BLaER1 treated with 17β-estradiol and CSF1 and Interleukin-3, amounts not matched to agents 10 nM and 100 nM (cell line): ENCODE data around the gene CABP2.
"Not testable (repeated sequence)": the region's sequence is repeated elsewhere in the genome, so short reads cannot be mapped to it uniquely, and the experiment has no call there.

ENCODE experiments used
- H3K27ac ChIP-seq, 11 experiments: shearing (Covaris generic); formaldehyde crosslinking; 2 replicates each; pipeline ENCODE4 v1.8.1; 2022
- H3K27me3 ChIP-seq, 11 experiments: shearing (Covaris generic); formaldehyde crosslinking; 2 replicates each; pipeline ENCODE4 v1.8.1; 2022
- H3K36me3 ChIP-seq, 11 experiments: shearing (Covaris generic); formaldehyde crosslinking; 2 replicates each; pipeline ENCODE4 v1.8.1; 2022
- H3K4me1 ChIP-seq, 10 experiments: shearing (Covaris generic); formaldehyde crosslinking; 2 replicates each; pipeline ENCODE4 v1.8.1; 2022
- H3K4me2 ChIP-seq, 11 experiments: shearing (Covaris generic); formaldehyde crosslinking; 2 replicates each; pipeline ENCODE4 v1.8.1; 2022
- H3K4me3 ChIP-seq, 10 experiments: shearing (Covaris generic); formaldehyde crosslinking; 2 replicates each; pipeline ENCODE4 v1.8.1; 2022
- H3K9ac ChIP-seq, 11 experiments: shearing (Covaris generic); formaldehyde crosslinking; 2 replicates each; pipeline ENCODE4 v1.8.1; 2022
- H3K9me3 ChIP-seq, 11 experiments: shearing (Covaris generic); formaldehyde crosslinking; replicated peaks in 1 of 11; 2 replicates each; pipeline ENCODE4 v1.8.1; 2022
- H4K20me1 ChIP-seq, 11 experiments: shearing (Covaris generic); formaldehyde crosslinking; 2 replicates each; pipeline ENCODE4 v1.8.1; 2022
- Cebpa-rat ChIP-seq, 11 experiments: shearing (Covaris generic); IDR thresholded peaks; 2 replicates each; pipeline ENCODE4 v1.8.1; 2022

Gene CABP2

DNA sequence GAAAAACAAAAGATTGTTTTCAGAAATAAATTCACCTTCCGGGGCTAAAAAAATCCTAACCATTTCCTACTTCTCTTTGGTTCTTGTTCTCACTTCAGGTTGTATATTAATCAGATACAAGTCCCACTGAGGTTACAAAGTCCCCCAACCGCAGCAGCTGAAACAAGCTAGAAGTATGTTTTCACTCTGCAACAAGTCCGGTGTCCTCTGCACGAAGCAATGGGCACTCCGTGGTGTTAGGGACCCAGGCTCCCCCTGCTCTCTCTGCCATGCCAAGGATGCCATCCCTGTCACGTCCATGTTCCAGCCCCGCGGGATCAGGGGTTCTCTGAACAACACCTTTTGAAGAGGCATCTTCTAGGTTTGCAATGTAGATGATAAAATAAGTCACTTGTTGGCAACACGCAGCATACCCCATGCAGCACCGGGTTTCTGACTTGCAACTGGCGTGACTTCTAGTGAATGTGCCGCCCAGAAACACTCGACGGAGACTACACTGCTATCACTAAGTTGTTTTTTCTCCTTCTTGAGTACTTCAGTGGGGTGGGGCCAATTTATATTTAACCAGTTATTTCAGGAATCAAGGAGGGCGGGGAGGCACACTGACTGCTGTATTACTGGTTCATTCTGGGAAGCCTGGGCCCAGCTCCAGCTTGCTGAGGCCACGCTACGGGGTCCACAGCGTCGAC is 35.0 kb upstream of the CABP2 start:
- H3K36me3 ChIP-seq, result no peaks in the 10 kb centered on the region
- no peak overlapping the region for H3K4me3 ChIP-seq
- H3K27me3 ChIP-seq, result no peaks in the 10 kb centered on the region
- 0 out of 22 replicates have a peak overlapping the region, but pooled peaks of 1 of the 11 experiments have one; percentile 2 for H3K9ac ChIP-seq
- H3K27ac ChIP-seq, result no peak overlapping the region
- H4K20me1 ChIP-seq, result no peaks in the 10 kb centered on the region
- no peak for TF ChIP-seq Cebpa-rat (IDR thresholded peaks at IDR 0.05)
- peaks cover 17 to 61% (median 39%) of the 10 kb centered on the region in 10 experiments for H3K4me1 ChIP-seq
- peaks cover 0 to 1% (median 0%) of the 10 kb centered on the region in 11 experiments; a peak in 1 of 22 replicates for H3K9me3 ChIP-seq
- H3K4me2 ChIP-seq, result peak overlapping the region; percentile 7 to 65 (median 45); a peak in 17 of 22 replicates

GRCh38 chr11:67556244-67556643 is 33.0 kb upstream of the CABP2 start:
- H3K27me3 ChIP-seq, result no peaks in the 10 kb centered on the region
- TF ChIP-seq Cebpa-rat (IDR thresholded peaks at IDR 0.05), result no peak
- H3K9me3 ChIP-seq, result peaks cover 15 to 21% (median 16%) of the 10 kb centered on the region in 11 experiments
- H3K27ac ChIP-seq, result no peak overlapping the region
- no peaks in the 10 kb centered on the region for H4K20me1 ChIP-seq
- H3K9ac ChIP-seq, result no peak overlapping the region
- H3K4me1 ChIP-seq, result peaks cover 7 to 41% (median 20%) of the 10 kb centered on the region in 10 experiments; a peak in 18 of 20 replicates
- H3K36me3 ChIP-seq, result peaks cover 0 to 6% (median 0%) of the 10 kb centered on the region in 11 experiments; a peak in 1 of 22 replicates
- H3K4me3 ChIP-seq, result no peak overlapping the region
- H3K4me2 ChIP-seq, result no peak overlapping the region

DNA sequence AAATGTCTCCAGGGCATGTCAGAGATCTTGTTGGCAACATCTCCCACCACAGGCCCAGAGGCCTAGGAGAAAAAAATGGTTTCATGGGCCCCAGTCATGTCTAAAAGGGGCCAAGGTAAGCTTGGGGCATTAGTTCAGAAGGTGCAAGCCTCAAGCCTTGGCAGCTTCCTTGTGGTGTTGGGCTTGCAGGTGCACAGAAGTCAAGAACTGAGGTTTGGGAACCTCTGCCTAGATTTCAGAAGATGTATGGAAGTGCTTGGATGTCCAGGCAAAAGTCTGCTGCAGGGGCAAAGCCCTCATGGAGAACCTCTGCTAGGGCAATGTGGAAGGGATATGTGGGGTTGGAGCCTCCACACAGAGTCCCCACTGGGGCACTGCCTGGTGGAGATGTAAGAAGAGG is 28.5 kb upstream of the CABP2 start:
- H3K36me3 ChIP-seq, H3K9ac ChIP-seq, H3K4me2 ChIP-seq, H4K20me1 ChIP-seq, H3K4me1 ChIP-seq, H3K4me3 ChIP-seq, H3K27ac ChIP-seq, H3K27me3 ChIP-seq: not testable (repeated sequence)
- peaks cover 31 to 44% (median 35%) of the 10 kb centered on the region in 11 experiments for H3K9me3 ChIP-seq

- no peak for TF ChIP-seq Cebpa-rat (IDR thresholded peaks at IDR 0.05)
- peaks cover 0 to 6% (median 0%) of the 10 kb centered on the region in 11 experiments; a peak in 1 of 22 replicates for H3K36me3 ChIP-seq
- H3K9me3 ChIP-seq, result peaks cover 31 to 44% (median 35%) of the 10 kb centered on the region in 11 experiments
- no peak overlapping the region for H3K9ac ChIP-seq
- no peaks in the 10 kb centered on the region for H3K27me3 ChIP-seq
- no peak overlapping the region for H3K4me2 ChIP-seq
- H3K4me3 ChIP-seq, result no peak overlapping the region
- no peak overlapping the region for H3K27ac ChIP-seq
- H4K20me1 ChIP-seq, result no peaks in the 10 kb centered on the region
- H3K4me1 ChIP-seq, result peaks cover 0 to 8% (median 0%) of the 10 kb centered on the region in 10 experiments; a peak in 4 of 20 replicates
These were observed 27.9 kb upstream of the CABP2 start for GRCh38 chr11:67551127-67551526.

DNA sequence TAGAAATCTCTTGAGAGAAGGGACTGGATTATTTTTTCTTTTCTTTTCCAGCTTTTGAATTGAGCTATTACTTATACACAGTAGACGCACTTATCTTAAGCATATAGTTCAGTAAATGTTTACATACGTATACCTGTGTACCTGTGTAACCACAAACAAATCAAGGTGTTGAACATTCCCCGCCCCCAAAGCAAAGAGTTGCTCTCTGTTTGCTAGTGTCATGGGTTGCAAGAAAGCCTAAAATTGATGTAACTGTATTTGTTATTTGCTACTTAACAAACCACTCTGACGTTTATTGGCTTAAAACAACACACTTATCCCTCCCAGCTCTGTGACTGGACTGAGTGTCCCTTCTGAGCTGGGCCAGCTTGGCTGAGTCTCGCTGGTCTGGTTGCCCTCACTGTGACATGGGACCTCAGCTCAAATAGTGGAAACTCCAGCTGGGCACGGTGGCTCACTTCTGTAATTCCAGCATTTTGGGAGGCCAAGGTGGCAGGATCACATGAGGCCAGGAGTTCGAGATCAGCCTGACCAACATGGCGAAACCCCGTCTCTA is 25.4 kb upstream of the CABP2 start:
- Histone ChIP-seq H3K36me3 (peaks cover 0 to 6% (median 0%) of the 10 kb centered on the region in 11 experiments; a peak in 1 of 22 replicates), H3K27me3 (no peaks in the 10 kb centered on the region), H3K9me3 (peaks cover 31 to 44% (median 35%) of the 10 kb centered on the region in 11 experiments), H4K20me1 (no peaks in the 10 kb centered on the region), H3K27ac (no peak overlapping the region), H3K9ac (no peak overlapping the region), H3K4me1 (peaks cover 0 to 33% (median 19%) of the 10 kb centered on the region in 10 experiments; a peak in 16 of 20 replicates), H3K4me2 (no peak overlapping the region), H3K4me3 (no peak overlapping the region)
- TF ChIP-seq Cebpa-rat (IDR thresholded peaks at IDR 0.05), result no peak

DNA sequence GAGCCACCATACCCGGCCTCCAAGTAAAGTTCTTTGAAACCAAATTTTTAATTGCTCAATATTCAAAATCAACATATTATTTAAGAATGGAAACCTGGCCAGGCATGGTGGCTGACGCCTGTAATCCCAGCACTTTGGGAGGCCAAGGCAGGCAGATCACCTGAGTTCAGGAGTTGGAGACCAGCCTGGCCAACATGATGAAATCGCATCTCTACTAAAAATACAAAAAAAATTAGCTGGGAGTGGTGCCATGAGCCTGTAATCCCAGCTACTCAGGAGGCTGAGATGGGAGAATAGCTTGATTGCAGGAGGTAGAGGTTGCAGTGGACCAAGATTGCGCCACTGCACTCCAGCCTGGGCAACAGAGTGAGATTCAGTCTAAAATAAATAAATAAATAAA is 24.9 kb upstream of the CABP2 start:
- not testable (repeated sequence) for H3K27me3 ChIP-seq, H3K27ac ChIP-seq, H3K4me2 ChIP-seq, H3K9ac ChIP-seq, H4K20me1 ChIP-seq, H3K4me3 ChIP-seq, H3K36me3 ChIP-seq
- Histone ChIP-seq H3K4me1 (peaks cover 0 to 38% (median 21%) of the 10 kb centered on the region in 10 experiments; a peak in 16 of 20 replicates), H3K9me3 (peaks cover 30 to 43% (median 35%) of the 10 kb centered on the region in 11 experiments)

GRCh38 chr11:67545280-67545679 is 22.0 kb upstream of the CABP2 start:
- H4K20me1 ChIP-seq, result no peaks in the 10 kb centered on the region
- no peak overlapping the region for H3K9ac ChIP-seq
- H3K4me3 ChIP-seq, result no peak overlapping the region
- H3K9me3 ChIP-seq, result peaks cover 2 to 15% (median 10%) of the 10 kb centered on the region in 11 experiments
- peaks cover 0 to 47% (median 23%) of the 10 kb centered on the region in 10 experiments; a peak in 16 of 20 replicates for H3K4me1 ChIP-seq
- no peak overlapping the region; a peak in 1 of 22 replicates for H3K27ac ChIP-seq
- no peaks in the 10 kb centered on the region for H3K36me3 ChIP-seq
- no peaks in the 10 kb centered on the region for H3K27me3 ChIP-seq
- peak overlapping the region in 8 of 11 experiments; percentile 12 to 66 (median 54); a peak in 15 of 22 replicates for H3K4me2 ChIP-seq
- TF ChIP-seq Cebpa-rat (IDR thresholded peaks at IDR 0.05), result no peak

- Histone ChIP-seq H3K9me3 (peaks cover under 1 to 12% (median 4%) of the 10 kb centered on the region in 11 experiments; a peak in 16 of 22 replicates), H3K4me3 (no peak overlapping the region), H3K4me1 (peaks cover 0 to 49% (median 23%) of the 10 kb centered on the region in 10 experiments; a peak in 16 of 20 replicates), H4K20me1 (no peaks in the 10 kb centered on the region), H3K9ac (no peak overlapping the region), H3K27ac (no peak overlapping the region; a peak in 1 of 22 replicates), H3K27me3 (no peaks in the 10 kb centered on the region), H3K4me2 (peak overlapping the region in 8 of 11 experiments; percentile 12 to 66 (median 54); a peak in 16 of 22 replicates), H3K36me3 (no peaks in the 10 kb centered on the region)
- no peak for TF ChIP-seq Cebpa-rat (IDR thresholded peaks at IDR 0.05)
These were observed 21.5 kb upstream of the CABP2 start for GRCh38 chr11:67544616-67545242.

- no peak overlapping the region for H3K4me3 ChIP-seq
- H3K4me1 ChIP-seq, result peaks cover 0 to 49% (median 23%) of the 10 kb centered on the region in 10 experiments; a peak in 16 of 20 replicates
- H3K9ac ChIP-seq, result no peak overlapping the region
- peaks cover 0 to 13% (median 8%) of the 10 kb centered on the region in 11 experiments; a peak in 8 of 22 replicates for H3K9me3 ChIP-seq
- no peaks in the 10 kb centered on the region for H4K20me1 ChIP-seq
- H3K36me3 ChIP-seq, result no peaks in the 10 kb centered on the region
- no peak for TF ChIP-seq Cebpa-rat (IDR thresholded peaks at IDR 0.05)
- no peak overlapping the region for H3K27ac ChIP-seq
- peak overlapping the region in 4 of 11 experiments; percentile 32 to 62 (median 48); a peak in 6 of 22 replicates for H3K4me2 ChIP-seq
- H3K27me3 ChIP-seq, result no peaks in the 10 kb centered on the region
These were observed 20.3 kb upstream of the CABP2 start for GRCh38 chr11:67543585-67543984.
